HTR-8/SVneo (cell line): ENCODE measurements around the gene BICDL1.
"Not testable (repeated sequence)": the region's sequence is repeated elsewhere in the genome, so short reads cannot be mapped to it uniquely, and the experiment has no call there.

Source experiments
- DNase-seq: peaks from one replicate; pipeline ENCODE4 v3.0.0; 2011; ENCODE audit warnings: low spot score, mixed read lengths; ENCODE audit not compliant: insufficient read length
- FAIRE-seq: peaks from 2 replicates; lab custom pipeline; 2011; peaks lifted over from hg19 to GRCh38; lab: Jason Lieb, UNC

The BICDL1 gene

GRCh38 chr12:119998471-119999245 is 9.6 kb downstream of the BICDL1 start:
- FAIRE-seq = no peak
- no peak for DNase-seq

GRCh38 chr12:120000556-120000955 is 11.5 kb downstream of the BICDL1 start:
- DNase-seq = no peak
- FAIRE-seq = no peak

- no peak for FAIRE-seq
- DNase-seq = no peak
Measured at GRCh38 chr12:120006258-120006975, 17.4 kb downstream of the BICDL1 start.

GRCh38 chr12:120007272-120007671 is 18.2 kb downstream of the BICDL1 start:
- DNase-seq (no peak), FAIRE-seq (no peak)

- FAIRE-seq = no peak
- no peak for DNase-seq
Measured at GRCh38 chr12:120010661-120011230, 21.7 kb downstream of the BICDL1 start.

- DNase-seq (no peak), FAIRE-seq (no peak)
Measured at GRCh38 chr12:120012067-120012621, 23.1 kb downstream of the BICDL1 start.

- FAIRE-seq (no peak), DNase-seq (no peak)
Measured at GRCh38 chr12:120013659-120014380, 24.8 kb downstream of the BICDL1 start.

- DNase-seq, FAIRE-seq: not testable (repeated sequence)
Measured at GRCh38 chr12:120014381-120014735, 25.3 kb downstream of the BICDL1 start.

- DNase-seq (no peak), FAIRE-seq (no peak)
Measured at GRCh38 chr12:120015313-120015712, 26.3 kb downstream of the BICDL1 start.

- not testable (repeated sequence) for DNase-seq, FAIRE-seq
Measured at GRCh38 chr12:120016199-120016598, 27.2 kb downstream of the BICDL1 start.

- FAIRE-seq (no peak), DNase-seq (no peak)
Measured at GRCh38 chr12:120019197-120019596, 30.2 kb downstream of the BICDL1 start.

GRCh38 chr12:120019938-120020337 is 30.9 kb downstream of the BICDL1 start:
- no peak for DNase-seq
- FAIRE-seq = no peak

- no peak for FAIRE-seq
Measured at GRCh38 chr12:120024193-120024592, 35.2 kb downstream of the BICDL1 start.

GRCh38 chr12:120025640-120026039 is 36.6 kb downstream of the BICDL1 start:
- DNase-seq = no peak
- FAIRE-seq = no peak

More at GRCh38 chr12:120024193-120024592, 35.2 kb downstream of the BICDL1 start:
- no peak for DNase-seq

GRCh38 chr12:120032242-120032641 is 43.2 kb downstream of the BICDL1 start:
- DNase-seq = no peak
- FAIRE-seq = no peak

- DNase-seq (no peak), FAIRE-seq (no peak)
Measured at GRCh38 chr12:120037851-120038250, 48.8 kb downstream of the BICDL1 start.

GRCh38 chr12:120039711-120040110 is 50.7 kb downstream of the BICDL1 start:
- FAIRE-seq (no peak), DNase-seq (no peak)

- FAIRE-seq (no peak), DNase-seq (no peak)
Measured at GRCh38 chr12:120041386-120042231, 52.6 kb downstream of the BICDL1 start.

GRCh38 chr12:120045367-120045766 is 56.3 kb downstream of the BICDL1 start:
- not testable (repeated sequence) for DNase-seq, FAIRE-seq
